Heart right ventricle (tissue), 16 donors: Measurements from ENCODE around the gene CST6. TPM values are rescaled to one million over a fixed set of nuclear protein-coding genes. Genes with fewer than 3 reads are reported as not detected.

Source experiments
- ATAC-seq, 8 donors: fragments of 200-7000 bp; cut with Tn5 transposase; one replicate each; pipeline ENCODE4 v1.9.1; 2020; ENCODE audit warnings: mild to moderate bottlenecking in 8 of 8, moderate library complexity in 8 of 8, moderate number of reproducible peaks in 1 of 8
- DNase-seq, 2 donors: peaks; one replicate each; pipeline ENCODE4 v3.0.0-alpha.2; 2020
- H3K27ac ChIP-seq, 10 donors: fragments of 200-600 bp; sonication (generic) in 2 of 10; one replicate each; pipeline versions ENCODE4 v1.5.0 to v1.8.0; 2020 to 2022; ENCODE audit warnings: mild to moderate bottlenecking in 3 of 10
- H3K27me3 ChIP-seq, 7 donors: fragments of 200-600 bp; one replicate each; pipeline ENCODE4 v1.8.0; 2021 to 2022; ENCODE audit warnings: mild to moderate bottlenecking in 2 of 7
- H3K36me3 ChIP-seq, 9 donors: fragments of 200-600 bp; sonication (generic) in 1 of 9; one replicate each; pipeline versions ENCODE4 v1.5.0 to v1.8.0; 2020 to 2022; ENCODE audit warnings: mild to moderate bottlenecking in 2 of 9
- H3K4me1 ChIP-seq, 9 donors: fragments of 200-600 bp; sonication (generic) in 1 of 9; one replicate each; pipeline versions ENCODE4 v1.5.0 to v1.8.0; 2020 to 2022; ENCODE audit warnings: mild to moderate bottlenecking in 4 of 9
- H3K4me3 ChIP-seq, 10 donors: fragments of 200-600 bp; sonication (generic) in 2 of 10; one replicate each; pipeline versions ENCODE4 v1.5.0 to v1.8.0; 2020 to 2022; ENCODE audit warnings: mild to moderate bottlenecking in 7 of 10, moderate library complexity in 2 of 10
- H3K9me3 ChIP-seq, 11 donors: fragments of 200-600 bp in 10 of 11; sonication (generic) in 2 of 11; one replicate each; pipeline versions ENCODE4 v1.5.0 to v1.8.0; 2013 to 2022; ENCODE audit warnings: mild to moderate bottlenecking in 2 of 11, control low read depth in 1 of 11, moderate library complexity in 1 of 11
- CTCF ChIP-seq, 9 donors: fragments of 200-600 bp; sonication (generic) in 2 of 9; IDR thresholded peaks; one replicate each; pipeline versions ENCODE4 v1.5.0 to v1.8.0; 2021 to 2022; ENCODE audit warnings: antibody characterized with exemption in 9 of 9, mild to moderate bottlenecking in 5 of 9, moderate library complexity in 1 of 9
- WGBS, 2 donors: extraction: QIAGEN DNeasy Blood & Tissue Kit; methylation state at CpG; one replicate each; pipeline ENCODE4 v1.1.7; 2013; ENCODE audit warnings: inconsistent platforms in 1 of 2; 5-methylcytosine and 5-hydroxymethylcytosine counted together
- intact Hi-C, 10 donors: fragments of 100-400 bp; cut with DNase I; formaldehyde crosslinking; loops; one replicate each; pipeline versions ENCODE4 v1.11.1 to v1.14.2; 2022
- polyA plus RNA-seq, 2 donors: library from polyadenylated mRNA; stranded (reverse); fragments of 200-250 nt; gene quantifications; one replicate each; pipeline ENCODE4 v1.2.3, GENCODE V29; 2013
- total RNA-seq, 10 donors: library from RNA; stranded (reverse); fragmentation: NEBNext Ultra II Directional in 3 of 10; extraction: Animal tissue kit (Norgen Biotek cat#: 25700) in 3 of 10; gene quantifications; one replicate each; pipeline versions ENCODE4 v1.2.1 to v1.2.4, GENCODE V29; 2021 to 2023
- donor health status: Arrhythmogenic right ventricular cardiomyopathy.
- donor health status: ischemic (EF 13 %, LVEDD 7.1; RV severe dilation, severe dysfunction).
- donor health status: healthy with polysubstance abuse.
- donor health status: DM: no; HTN: yes; CAD: no.
- donor health status: DM: no; HTN: no; CAD: no.
- donor health status: ischemic (EF 25% LVEDD 6.9; RV normal size, moderate dysfunction).
- donor health status: ischemic (EF 25% LVEDD 5.7; RV mildly dilated, moderate dysfunction).
- donor health status: healthy.
- donor health status: DM: yes; HTN: yes; CAD: no.
- donor health status: Ischemic cardiomyopathy.
- donor health status: ischemic (EF 35%, LVEDD 5.7; RV mildly dilated, moderate dysfunction).
- donor health status: nonischemic (EF 11% LVEDD 7.7; RV severe dilation, severe dysfunction).
- donor health status: DM: yes; HTN: yes; CAD: no.
- donor health status: PGD.
- donor health status: ischemic (EF 29% LVEDD 5.4; RV normal size, mild dysfunction).
- donor health status: nonischemic (EF 23%, LVEDD 6.1; RV moderate dilation, normal function).

The CST6 gene
- total and polyA plus RNA-seq, 12 donors = 0.35 to 2.6 (median 0.44) TPM; not detected in 7

DNA sequence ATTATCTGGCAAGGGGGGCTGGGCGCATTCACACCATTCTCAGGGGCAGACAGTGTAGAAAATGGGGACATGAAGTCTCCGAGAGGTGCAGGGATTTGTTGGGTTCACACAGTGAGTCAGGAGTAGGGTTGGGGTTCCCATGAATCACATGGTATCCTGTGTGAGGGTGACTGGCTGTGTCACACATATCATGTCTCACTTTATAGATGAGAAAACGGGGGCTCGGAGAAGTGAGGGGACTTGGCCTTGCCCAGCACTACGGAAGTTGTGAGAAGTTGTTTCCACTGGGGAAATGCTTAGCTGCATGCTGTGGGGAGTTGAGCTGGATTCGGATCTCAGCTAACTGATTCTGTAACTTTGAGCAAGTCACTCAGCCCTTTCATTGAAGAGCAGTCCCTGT is 32.9 kb downstream of the CST6 start:
- DNase-seq (no peak), ATAC-seq (no peak)
- 60 to 67% methylated on average over 6 of the region's 6 CpGs for WGBS, 2 donors
- TF ChIP-seq CTCF (IDR thresholded peaks at IDR 0.05) = no peak
- intact Hi-C loops = no loop called here
- Histone ChIP-seq H3K9me3 (no peaks in the 10 kb centered on the region), H3K36me3 (no peaks in the 10 kb centered on the region), H3K4me3 (no peak overlapping the region), H3K4me1 (peaks cover 0 to 36% (median 12%) of the 10 kb centered on the region in 9 donors), H3K27ac (no peak overlapping the region), H3K27me3 (peaks cover 0 to 26% (median 17%) of the 10 kb centered on the region in 7 donors)

DNA sequence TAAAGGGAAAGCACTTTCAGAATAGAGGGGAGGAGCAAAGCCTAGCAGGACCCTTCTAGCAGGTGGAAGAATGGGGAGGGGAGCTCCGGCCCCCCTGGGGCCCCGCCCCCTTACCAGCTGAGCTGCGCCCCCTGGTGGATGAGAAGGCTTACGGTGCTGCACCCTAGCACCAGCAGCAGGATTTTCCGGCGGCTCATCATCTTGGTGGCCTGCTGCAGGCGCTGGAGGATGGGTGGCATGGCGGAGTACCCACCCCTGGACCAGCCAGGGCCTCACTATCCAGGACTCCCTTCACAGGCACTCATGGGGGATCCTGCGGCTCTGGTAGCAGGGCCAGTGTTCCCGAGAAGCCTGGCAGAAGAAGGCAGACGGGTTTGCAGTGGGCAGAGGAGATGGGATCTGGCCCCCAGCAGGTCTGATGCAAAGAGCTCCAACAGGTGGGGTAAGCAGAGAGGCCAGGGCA is 33.4 kb downstream of the CST6 start:
- DNase-seq (peak; percentile 71 to 74), ATAC-seq (peak; percentile 60 to 82 (median 72))
- Histone ChIP-seq H3K4me1 (peaks cover 0 to 36% (median 12%) of the 10 kb centered on the region in 9 donors), H3K27me3 (peaks cover 0 to 28% (median 17%) of the 10 kb centered on the region in 7 donors), H3K27ac (no peak overlapping the region), H3K9me3 (no peaks in the 10 kb centered on the region), H3K4me3 (no peak overlapping the region), H3K36me3 (no peaks in the 10 kb centered on the region)
- intact Hi-C loops = no loop called here
- WGBS, 2 donors = 13 to 16% methylated on average over 11 of the region's 11 CpGs
- peak; percentile 76 to 96 (median 91) for TF ChIP-seq CTCF (IDR thresholded peaks at IDR 0.05)

DNA sequence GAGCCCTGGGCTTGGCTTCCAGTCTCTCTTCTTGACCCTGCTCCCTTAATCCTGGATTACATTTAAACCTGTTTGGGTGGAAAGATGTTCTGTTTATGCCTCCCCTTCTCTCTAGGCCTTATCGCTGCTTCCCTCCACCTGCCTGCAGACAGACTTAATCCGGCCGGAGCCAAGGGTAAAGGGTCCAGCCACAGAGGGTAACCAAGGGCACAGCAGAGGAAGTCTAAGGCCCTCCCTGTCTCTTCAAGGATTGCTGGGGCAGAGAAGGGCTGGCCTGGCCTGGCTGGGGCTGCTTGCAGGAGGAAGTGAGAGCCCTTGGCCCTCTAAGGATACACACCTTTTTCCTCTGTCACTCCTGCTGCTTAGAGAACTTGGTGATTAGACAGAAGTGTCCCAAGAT is 35.1 kb downstream of the CST6 start:
- Histone ChIP-seq H3K4me3 (no peak overlapping the region), H3K27me3 (peaks cover 0 to 28% (median 17%) of the 10 kb centered on the region in 7 donors), H3K4me1 (peaks cover 3 to 45% (median 20%) of the 10 kb centered on the region in 9 donors), H3K9me3 (no peaks in the 10 kb centered on the region), H3K27ac (peak overlapping the region in 4 of 10 donors; percentile 12 to 77 (median 53)), H3K36me3 (no peaks in the 10 kb centered on the region)
- no peak for TF ChIP-seq CTCF (IDR thresholded peaks at IDR 0.05)
- ATAC-seq (no peak), DNase-seq (no peak)
- intact Hi-C loops = no loop called here
- WGBS, 2 donors = 90 to 98% methylated on average over 3 of the region's 3 CpGs

- Histone ChIP-seq H3K36me3 (no peaks in the 10 kb centered on the region), H3K27me3 (peaks cover 0 to 28% (median 17%) of the 10 kb centered on the region in 7 donors), H3K4me1 (peaks cover 3 to 47% (median 23%) of the 10 kb centered on the region in 9 donors), H3K4me3 (peak overlapping the region in 2 of 10 donors; percentile 43 to 47), H3K27ac (peak overlapping the region in 6 of 10 donors; percentile 12 to 77 (median 38)), H3K9me3 (no peaks in the 10 kb centered on the region)
- DNase-seq = no peak
- peak in 2 of 8 donors; percentile 11 to 21 for ATAC-seq
- TF ChIP-seq CTCF (IDR thresholded peaks at IDR 0.05) = no peak
- 62 to 64% methylated on average over 11 of the region's 11 CpGs for WGBS, 2 donors
- intact Hi-C loops = no loop called here
Measured at GRCh38 chr11:66047541-66048365, 35.9 kb downstream of the CST6 start.
